Measurements from ENCODE around the gene ABCA3.
"Not testable (repeated sequence)": the region's sequence is repeated elsewhere in the genome, so short reads cannot be mapped to it uniquely, and the experiment has no call there.

The ABCA3 gene

DNA sequence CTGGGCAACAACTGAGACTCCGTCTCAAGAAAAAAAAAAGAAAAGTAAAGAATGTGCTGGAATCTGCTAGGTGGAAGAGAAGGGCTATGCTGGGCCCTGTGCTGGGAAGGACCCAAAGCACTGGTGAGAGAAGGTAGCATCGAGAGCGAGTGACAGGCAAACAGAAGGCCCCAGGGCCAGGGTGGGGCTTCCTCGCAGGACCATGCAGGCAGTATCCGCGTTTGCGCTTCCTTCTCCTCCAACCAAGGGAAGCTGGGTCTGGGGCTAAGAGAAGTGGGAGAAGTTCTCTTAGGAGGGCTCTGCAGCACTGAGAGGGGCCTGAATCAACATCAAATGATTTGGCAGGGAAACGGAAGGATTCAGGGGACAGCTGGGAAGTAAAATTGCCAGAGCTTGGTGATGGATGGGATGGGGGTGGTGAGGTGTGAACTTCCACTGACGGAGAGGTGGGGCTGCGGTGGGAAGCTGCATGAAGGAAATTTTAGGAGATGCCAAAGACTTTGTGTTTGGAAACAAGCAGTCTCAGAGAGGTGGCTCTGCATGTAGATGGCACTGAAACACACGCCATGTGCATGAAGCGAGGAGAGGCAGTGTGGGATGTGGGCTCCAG, 83.9 kb downstream of the ABCA3 start:
- DNase-seq (ENCODE audit: low read depth, low spot score), result no peak

DNA sequence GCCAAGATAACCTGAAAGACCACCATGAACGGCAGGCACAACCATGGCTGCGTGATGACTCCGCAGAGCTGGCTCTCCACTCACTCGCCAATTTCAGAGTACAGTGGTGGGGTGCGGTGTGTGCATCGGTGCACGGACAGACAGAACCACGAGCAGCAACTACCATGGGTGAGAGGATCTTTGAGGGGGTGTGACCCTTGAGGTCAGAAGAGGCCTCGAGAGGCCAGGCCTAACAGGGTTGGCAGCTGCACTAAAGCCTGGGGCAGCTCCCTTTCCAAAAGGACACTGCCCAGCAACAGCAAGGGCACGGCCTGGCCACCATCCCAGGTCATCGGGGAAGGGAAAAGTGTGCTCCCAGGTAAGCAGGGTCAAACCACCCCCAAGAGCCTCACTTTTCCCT, 87.2 kb downstream of the ABCA3 start:
- no peak for DNase-seq (ENCODE audit: low read depth, low spot score)

DNA sequence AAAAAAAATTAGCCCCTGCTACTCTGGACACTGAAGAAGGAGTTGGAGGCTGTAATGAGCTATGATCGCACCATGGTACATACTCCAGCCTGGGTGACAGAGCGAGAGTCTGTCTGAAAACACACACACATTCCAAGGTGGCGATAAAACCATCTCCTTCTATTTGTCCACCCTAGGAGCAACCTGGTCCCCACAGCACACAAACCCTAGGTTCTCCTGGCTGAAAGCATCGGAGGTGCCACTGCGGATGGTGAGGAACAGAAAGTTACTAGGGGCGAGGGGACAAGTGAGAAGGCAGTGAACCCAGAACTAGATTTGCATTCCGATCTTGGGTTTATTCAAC, 87.8 kb downstream of the ABCA3 start:
- no peak for DNase-seq (ENCODE audit: low read depth, low spot score)

GRCh38 chr16:2251296-2252111, 89.0 kb downstream of the ABCA3 start, which contains the start of gene ECI1:
ECI1 (minus strand) TSS chr16:2251587; CDS start chr16:2251566, 21 bp downstream.
- peak; percentile 73 for DNase-seq (ENCODE audit: low read depth, low spot score)

GRCh38 chr16:2250652-2251295, 89.8 kb downstream of the ABCA3 start:
- no peak for DNase-seq (ENCODE audit: low read depth, low spot score)

- DNase-seq (ENCODE audit: low read depth, low spot score), result no peak
Observed at GRCh38 chr16:2246301-2246885, 94.1 kb downstream of the ABCA3 start.

GRCh38 chr16:2244926-2245795, 95.4 kb downstream of the ABCA3 start:
- no peak for DNase-seq (ENCODE audit: low read depth, low spot score)

- DNase-seq (ENCODE audit: low read depth, low spot score), result no peak
Observed at GRCh38 chr16:2244301-2244700, 96.2 kb downstream of the ABCA3 start.

GRCh38 chr16:2243781-2244180, 96.7 kb downstream of the ABCA3 start:
- DNase-seq (ENCODE audit: low read depth, low spot score), result no peak

- no peak for DNase-seq (ENCODE audit: low read depth, low spot score)
Observed at GRCh38 chr16:2243031-2243528, 97.4 kb downstream of the ABCA3 start.

- DNase-seq (ENCODE audit: low read depth, low spot score), result no peak
Observed at GRCh38 chr16:2242598-2242997, 97.9 kb downstream of the ABCA3 start.

DNA sequence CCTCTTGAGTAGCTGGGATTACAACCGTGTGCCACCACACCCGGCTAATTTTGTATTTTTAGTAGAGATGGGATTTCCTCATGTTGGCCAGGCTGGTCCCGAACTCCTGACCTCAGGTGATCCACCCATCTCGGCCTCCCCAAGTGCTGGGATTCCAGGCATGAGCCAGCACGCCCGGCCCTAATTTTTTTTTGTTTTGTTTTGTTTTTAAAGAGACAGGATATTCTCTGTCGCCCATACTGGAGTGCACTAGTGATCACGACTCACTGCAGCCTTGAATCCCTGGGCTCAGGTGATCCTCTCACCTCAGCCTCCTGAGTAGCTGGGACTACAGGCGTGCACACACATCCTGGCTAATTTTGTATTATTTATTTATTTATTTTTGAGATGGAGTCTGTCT, 100.2 kb downstream of the ABCA3 start:
- DNase-seq (ENCODE audit: low read depth, low spot score), result not testable (repeated sequence)

DNA sequence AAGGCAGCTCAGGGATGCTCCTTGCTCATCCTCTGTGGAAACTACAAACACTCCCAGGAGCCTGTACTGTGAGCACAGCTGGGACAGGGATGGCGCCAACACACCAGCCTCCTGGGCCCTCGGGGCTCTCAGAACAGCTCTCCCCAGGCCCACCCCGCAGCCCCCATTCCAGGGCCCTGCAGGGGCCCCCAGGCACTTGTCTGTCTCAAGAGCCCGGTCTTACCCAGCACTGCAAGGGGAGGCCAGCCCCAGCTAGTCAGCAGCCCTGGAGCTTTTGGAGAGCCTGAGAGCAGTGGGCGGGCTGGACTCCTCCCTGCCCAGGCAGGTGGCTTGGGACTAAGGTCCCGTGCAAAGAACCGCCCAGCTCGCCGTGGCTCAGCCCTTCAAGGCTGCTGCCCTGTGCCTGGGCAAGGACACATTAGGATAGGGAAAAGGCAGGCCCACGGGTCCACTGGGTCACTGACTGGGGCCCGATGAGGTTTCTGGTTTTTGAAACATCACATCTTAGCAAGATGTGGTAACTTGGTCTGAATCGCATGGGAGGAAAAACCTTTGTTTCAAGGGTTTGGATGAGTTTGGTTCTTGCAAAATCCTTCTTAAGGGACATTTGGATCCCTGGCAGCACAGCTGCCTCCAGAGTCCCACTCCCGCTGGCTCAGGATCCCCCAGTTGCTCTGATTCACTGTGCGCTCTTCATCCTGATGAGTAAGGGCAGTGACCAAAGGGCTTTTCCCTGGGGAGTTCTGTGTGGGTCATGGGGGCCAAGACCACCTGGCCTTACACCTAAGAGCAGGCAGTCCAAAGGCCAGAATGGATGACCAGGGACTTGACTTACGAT, 101.5 kb downstream of the ABCA3 start:
- DNase-seq (ENCODE audit: low read depth, low spot score), result no peak

GRCh38 chr16:2238150-2238837, 102.2 kb downstream of the ABCA3 start:
- DNase-seq (ENCODE audit: low read depth, low spot score), result no peak

DNA sequence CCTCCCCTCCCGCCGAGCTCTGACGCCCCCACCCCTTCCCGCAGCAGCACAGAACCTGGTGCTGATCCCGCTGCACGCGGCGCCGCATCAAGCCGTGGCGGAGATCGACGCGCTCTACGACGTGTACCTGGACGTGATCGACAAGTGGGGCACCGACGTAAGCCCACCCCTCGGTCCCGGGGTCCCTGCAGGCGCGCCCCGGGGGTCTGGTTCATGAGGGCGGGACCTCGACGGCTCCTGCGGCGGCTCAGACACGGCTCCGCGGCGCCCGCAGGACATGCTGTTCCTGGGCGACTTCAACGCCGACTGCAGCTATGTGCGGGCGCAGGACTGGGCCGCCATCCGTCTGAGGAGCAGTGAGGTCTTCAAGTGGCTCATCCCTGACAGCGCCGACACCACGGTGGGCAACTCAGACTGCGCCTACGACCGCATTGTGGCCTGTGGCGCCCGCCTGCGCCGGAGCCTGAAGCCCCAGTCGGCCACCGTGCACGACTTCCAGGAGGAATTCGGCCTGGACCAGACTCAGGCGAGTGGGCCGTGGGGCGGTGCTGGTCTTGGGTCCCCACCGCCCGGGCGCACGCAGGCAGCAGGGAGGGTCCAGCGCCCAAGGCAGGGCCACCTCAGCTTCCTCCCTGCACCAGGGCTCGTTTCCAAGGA, 102.9 kb downstream of the ABCA3 start:
- DNase-seq (ENCODE audit: low read depth, low spot score), result no peak

DNA sequence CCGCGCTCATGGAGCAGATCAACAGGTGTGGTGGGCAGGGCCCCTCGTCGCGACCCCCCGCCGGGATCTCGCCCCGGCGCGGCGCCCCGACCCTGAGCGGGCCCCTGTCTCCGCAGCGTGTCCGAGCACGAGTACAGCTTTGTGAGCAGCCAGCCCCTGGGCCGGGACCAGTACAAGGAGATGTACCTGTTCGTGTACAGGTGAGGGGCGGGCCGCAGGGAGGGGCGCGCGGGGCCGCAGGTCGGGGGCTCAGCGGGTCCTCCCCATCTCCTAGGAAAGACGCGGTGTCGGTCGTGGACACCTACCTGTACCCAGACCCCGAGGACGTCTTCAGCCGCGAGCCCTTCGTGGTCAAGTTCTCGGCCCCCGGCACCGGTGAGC, 103.4 kb downstream of the ABCA3 start:
- DNase-seq (ENCODE audit: low read depth, low spot score), result no peak

GRCh38 chr16:2236337-2237101, 104.0 kb downstream of the ABCA3 start, which contains the start of gene DNASE1L2:
DNASE1L2 (plus strand) TSS chr16:2236444; CDS start chr16:2236817, 373 bp downstream.
- DNase-seq (ENCODE audit: low read depth, low spot score), result no peak

DNA sequence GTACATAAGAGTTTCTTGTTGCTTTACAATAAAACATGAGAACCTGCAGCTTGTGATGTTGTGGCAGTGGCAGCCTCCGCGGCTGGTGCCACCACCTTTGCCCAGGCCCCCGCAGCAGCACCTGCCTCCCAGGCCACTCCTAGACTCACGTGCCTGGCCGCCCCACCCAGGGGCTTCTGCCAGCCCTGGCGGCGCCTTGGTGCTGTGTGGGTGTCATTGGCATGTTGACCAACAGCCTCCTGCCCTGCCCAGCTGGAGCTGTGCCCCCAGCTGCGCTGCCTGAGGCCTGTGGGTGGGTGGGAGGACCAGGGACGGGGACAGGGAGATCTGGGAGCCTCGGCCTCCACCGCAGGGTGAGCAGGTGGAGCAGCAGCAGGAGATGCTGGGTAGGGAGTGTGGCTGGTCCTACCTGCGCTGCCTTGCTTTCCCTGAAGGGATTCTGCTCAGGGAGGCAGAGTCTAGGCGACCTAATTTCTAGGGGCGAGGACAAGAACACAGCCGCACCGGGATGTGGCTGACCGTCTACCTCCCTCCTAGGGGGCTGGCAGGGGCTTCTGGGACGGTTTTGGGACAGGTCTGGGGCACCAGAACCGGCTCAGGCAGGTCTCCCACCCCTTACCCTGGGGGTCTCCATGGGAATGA, 104.7 kb downstream of the ABCA3 start:
- DNase-seq (ENCODE audit: low read depth, low spot score), result no peak

Measured in iPS DF 19.7 (cell line).